Measurements from ENCODE around the gene PTCRA. TPM values are rescaled to one million over a fixed set of nuclear protein-coding genes. Genes with fewer than 3 reads are reported as not detected.

PTCRA gene
- total RNA-seq, 1 experiment from 2014 or later: not detected

GRCh38 chr6:42911171-42912021, 4.5 kb upstream of the PTCRA start:
- ATAC-seq: no peak
- ChIA-PET POLR2A (no interaction called here), CTCF (interaction anchor here (0.7 kb wide), 1 partner anchor 43 kb away, joined by 4 read pairs; no protein-coding TSS in a partner anchor)
- Histone ChIP-seq H3K4me3 (ENCODE audit: low read depth in 2 of 2, low read length in 2 of 2) (no peak overlapping the region), H3K4me1 (ENCODE audit: control insufficient read depth, insufficient read depth, low read length) (no peaks in the 10 kb centered on the region), H3K27ac (ENCODE audit: low read length) (no peak overlapping the region), H3K36me3 (ENCODE audit: control insufficient read depth, insufficient read depth, low read length) (no peaks in the 10 kb centered on the region), H3K27me3 (ENCODE audit: control insufficient read depth, insufficient read depth, low read length) (no peaks in the 10 kb centered on the region), H3K9me3 (ENCODE audit: control insufficient read depth, insufficient read depth, low read depth, low read length) (no peaks in the 10 kb centered on the region)
- DNase-seq (ENCODE audit: low read depth, low spot score): no peak
- in situ Hi-C loops (cut with HindIII; ENCODE audit: low pct_unique_long_range_greater_than_20kb, low sequenced_read_pairs): no loop called here
- TF ChIP-seq SIN3A (IDR thresholded peaks at IDR 0.05; ENCODE audit: borderline replicate concordance, insufficient read depth, low read depth, low read length) (no peak), TCF7L2 (IDR thresholded peaks at IDR 0.05; ENCODE audit: low read depth, low read length) (no peak), REST (IDR thresholded peaks at IDR 0.05; ENCODE audit: insufficient read depth in 1 of 2, low read depth in 2 of 2, low read length in 1 of 2) (no peak), POLR2AphosphoS5 (IDR thresholded peaks at IDR 0.05; ENCODE audit: low read depth, low read length) (no peak)
- TF ChIP-seq, protein P1, sequence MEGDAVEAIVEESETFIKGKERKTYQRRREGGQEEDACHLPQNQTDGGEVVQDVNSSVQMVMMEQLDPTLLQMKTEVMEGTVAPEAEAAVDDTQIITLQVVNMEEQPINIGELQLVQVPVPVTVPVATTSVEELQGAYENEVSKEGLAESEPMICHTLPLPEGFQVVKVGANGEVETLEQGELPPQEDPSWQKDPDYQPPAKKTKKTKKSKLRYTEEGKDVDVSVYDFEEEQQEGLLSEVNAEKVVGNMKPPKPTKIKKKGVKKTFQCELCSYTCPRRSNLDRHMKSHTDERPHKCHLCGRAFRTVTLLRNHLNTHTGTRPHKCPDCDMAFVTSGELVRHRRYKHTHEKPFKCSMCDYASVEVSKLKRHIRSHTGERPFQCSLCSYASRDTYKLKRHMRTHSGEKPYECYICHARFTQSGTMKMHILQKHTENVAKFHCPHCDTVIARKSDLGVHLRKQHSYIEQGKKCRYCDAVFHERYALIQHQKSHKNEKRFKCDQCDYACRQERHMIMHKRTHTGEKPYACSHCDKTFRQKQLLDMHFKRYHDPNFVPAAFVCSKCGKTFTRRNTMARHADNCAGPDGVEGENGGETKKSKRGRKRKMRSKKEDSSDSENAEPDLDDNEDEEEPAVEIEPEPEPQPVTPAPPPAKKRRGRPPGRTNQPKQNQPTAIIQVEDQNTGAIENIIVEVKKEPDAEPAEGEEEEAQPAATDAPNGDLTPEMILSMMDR (IDR thresholded peaks at IDR 0.05): no peak
- no TSS peak for BruUV-seq (replicated peaks)
- intact Hi-C loops (cut with micrococcal nuclease; ENCODE audit: unreplicated experiment): no loop called here

GRCh38 chr6:42914546-42914945, 1.3 kb upstream of the PTCRA start:
- H3K4me3 ChIP-seq (ENCODE audit: low read depth in 2 of 2, low read length in 2 of 2): no peak overlapping the region
- H3K9me3 ChIP-seq (ENCODE audit: control insufficient read depth, insufficient read depth, low read depth, low read length): no peaks in the 10 kb centered on the region
- no peaks in the 10 kb centered on the region for H3K36me3 ChIP-seq (ENCODE audit: control insufficient read depth, insufficient read depth, low read length)
- no peaks in the 10 kb centered on the region for H3K27me3 ChIP-seq (ENCODE audit: control insufficient read depth, insufficient read depth, low read length)
- CTCF ChIA-PET: no interaction called here
- TF ChIP-seq, protein P1 (IDR thresholded peaks at IDR 0.05): no peak
- TF ChIP-seq SIN3A (IDR thresholded peaks at IDR 0.05; ENCODE audit: borderline replicate concordance, insufficient read depth, low read depth, low read length) (no peak), REST (IDR thresholded peaks at IDR 0.05; ENCODE audit: insufficient read depth in 1 of 2, low read depth in 2 of 2, low read length in 1 of 2) (no peak), POLR2AphosphoS5 (IDR thresholded peaks at IDR 0.05; ENCODE audit: low read depth, low read length) (no peak), TCF7L2 (IDR thresholded peaks at IDR 0.05; ENCODE audit: low read depth, low read length) (no peak)
- ATAC-seq (no peak), DNase-seq (ENCODE audit: low read depth, low spot score) (no peak)
- no peaks in the 10 kb centered on the region for H3K4me1 ChIP-seq (ENCODE audit: control insufficient read depth, insufficient read depth, low read length)
- in situ Hi-C loops (cut with HindIII; ENCODE audit: low pct_unique_long_range_greater_than_20kb, low sequenced_read_pairs) (no loop called here), intact Hi-C loops (cut with micrococcal nuclease; ENCODE audit: unreplicated experiment) (no loop called here)
- no TSS peak for BruUV-seq (replicated peaks)
- POLR2A ChIA-PET: interaction anchor here (1.0 kb wide), 1 partner anchor 60 kb away, joined by 3 read pairs; no protein-coding TSS in a partner anchor
- H3K27ac ChIP-seq (ENCODE audit: low read length): no peak overlapping the region
